Prostate gland (tissue), 2 donors: ENCODE results near the gene NTRK2. TPM values are rescaled to one million over a fixed set of nuclear protein-coding genes. Genes with fewer than 3 reads are reported as not detected.

Experiments
- DNase-seq: peaks from one replicate; pipeline ENCODE4 v3.0.0-alpha.2; 2019; ENCODE audit warnings: low spot score
- H3K27ac ChIP-seq, 2 donors: fragments of 200-600 bp; sonication (generic); 2 replicates each; pipeline ENCODE4 v1.5.1; 2017 to 2019
- H3K27me3 ChIP-seq: fragments of 200-600 bp; sonication (generic); replicated peaks from 2 replicates; pipeline ENCODE4 v1.5.1; 2019; ENCODE audit not compliant: insufficient read depth
- H3K36me3 ChIP-seq, 2 donors: fragments of 200-600 bp; sonication (generic); 1 replicate in 1 of 2; 2 replicates in 1 of 2; pipeline versions ENCODE4 v1.5.1 to v1.8.1; 2017 to 2019
- H3K4me1 ChIP-seq: fragments of 200-600 bp; sonication (generic); replicated peaks from 2 replicates; pipeline ENCODE4 v1.5.1; 2019
- H3K4me3 ChIP-seq, 2 donors: fragments of 200-600 bp; sonication (generic); 2 replicates each; pipeline ENCODE4 v1.5.1; 2017 to 2019
- H3K9me3 ChIP-seq: fragments of 200-600 bp; sonication (generic); 2 replicates; pipeline ENCODE4 v1.5.1; 2017
- CTCF ChIP-seq, 4 experiments: fragments of 200-600 bp in 2 of 4; fragments of 450-650 bp in 2 of 4; sonication (generic) in 2 of 4; IDR thresholded peaks; 1 replicate in 3 of 4; 2 replicates in 1 of 4; pipeline ENCODE4 v1.5.1; 2016 to 2019; ENCODE audit warnings: antibody characterized with exemption in 4 of 4, mild to moderate bottlenecking in 2 of 4, moderate library complexity in 2 of 4
- POLR2A ChIP-seq: fragments of 450-650 bp; IDR thresholded peaks from one replicate; pipeline ENCODE4 v1.6.1; 2016; ENCODE audit warnings: antibody characterized with exemption, mild to moderate bottlenecking
- POLR2AphosphoS5 ChIP-seq: sonication (generic); formaldehyde crosslinking; IDR thresholded peaks from one replicate; pipeline ENCODE4 v1.6.1; 2017; ENCODE audit warnings: antibody characterized with exemption
- WGBS: methylation state at CpG from one replicate; pipeline ENCODE4 v1.1.5; 2018; 5-methylcytosine and 5-hydroxymethylcytosine counted together
- intact Hi-C: fragments of 100-400 bp; cut with DNase I; formaldehyde crosslinking; loops from one replicate; pipeline ENCODE4 v1.14.2; 2022
- total RNA-seq, 2 donors: library from RNA; depleted of rRNA; stranded (reverse); fragments of >200 nt; gene quantifications; one replicate each; pipeline ENCODE4 v1.1.0, GENCODE V29; 2016

NTRK2 gene
- total RNA-seq, 2 donors from 2014 or later: 2.3 to 11.1 TPM

GRCh38 chr9:84812847-84813246 lies 143.3 kb downstream of the NTRK2 start:
- Histone ChIP-seq H3K27me3 (no peaks in the 10 kb centered on the region), H3K36me3 (no peaks in the 10 kb centered on the region), H3K4me3 (no peak overlapping the region), H3K9me3 (no peaks in the 10 kb centered on the region), H3K27ac (no peak overlapping the region), H3K4me1 (no peaks in the 10 kb centered on the region)
- WGBS: 64% methylated on average over 3 of the region's 3 CpGs
- no peak for TF ChIP-seq POLR2A
- TF ChIP-seq POLR2AphosphoS5: no peak
- no peak for TF ChIP-seq CTCF (IDR thresholded peaks at IDR 0.05)
- DNase-seq: no peak
- intact Hi-C loops: no loop called here

- Histone ChIP-seq H3K27ac (no peak overlapping the region), H3K27me3 (no peaks in the 10 kb centered on the region), H3K36me3 (no peaks in the 10 kb centered on the region), H3K4me3 (no peak overlapping the region), H3K9me3 (no peaks in the 10 kb centered on the region), H3K4me1 (no peaks in the 10 kb centered on the region)
- no peak for DNase-seq
- 83% methylated on average over 1 of the region's 1 CpG for WGBS
- no peak for TF ChIP-seq CTCF (IDR thresholded peaks at IDR 0.05)
- no peak for TF ChIP-seq POLR2A
- TF ChIP-seq POLR2AphosphoS5: no peak
- intact Hi-C loops: no loop called here
These were observed 146.0 kb downstream of the NTRK2 start for GRCh38 chr9:84815554-84815953.

GRCh38 chr9:84817038-84817437 lies 147.5 kb downstream of the NTRK2 start:
- intact Hi-C loops: no loop called here
- no peaks in the 10 kb centered on the region for H3K4me1 ChIP-seq
- H3K9me3 ChIP-seq: no peaks in the 10 kb centered on the region
- H3K27me3 ChIP-seq: no peaks in the 10 kb centered on the region
- H3K27ac ChIP-seq: no peak overlapping the region
- H3K36me3 ChIP-seq: no peaks in the 10 kb centered on the region
- no peak for DNase-seq
- no peak for TF ChIP-seq POLR2A
- TF ChIP-seq CTCF (IDR thresholded peaks at IDR 0.05): no peak
- no peak for TF ChIP-seq POLR2AphosphoS5
- WGBS: 88% methylated on average over 6 of the region's 6 CpGs
- H3K4me3 ChIP-seq: no peak overlapping the region

- H3K4me1 ChIP-seq: no peaks in the 10 kb centered on the region
- H3K27ac ChIP-seq: no peak overlapping the region
- no peaks in the 10 kb centered on the region for H3K27me3 ChIP-seq
- intact Hi-C loops: no loop called here
- H3K4me3 ChIP-seq: no peak overlapping the region
- no peaks in the 10 kb centered on the region for H3K36me3 ChIP-seq
- WGBS: 65% methylated on average over 9 of the region's 9 CpGs
- DNase-seq: no peak
- H3K9me3 ChIP-seq: no peaks in the 10 kb centered on the region
- no peak for TF ChIP-seq CTCF (IDR thresholded peaks at IDR 0.05)
- TF ChIP-seq POLR2A: no peak
- no peak for TF ChIP-seq POLR2AphosphoS5
These were observed 149.3 kb downstream of the NTRK2 start for GRCh38 chr9:84818791-84819190.

GRCh38 chr9:84819491-84819991 lies 150.0 kb downstream of the NTRK2 start:
- Histone ChIP-seq H3K27ac (no peak overlapping the region), H3K36me3 (no peaks in the 10 kb centered on the region), H3K27me3 (no peaks in the 10 kb centered on the region), H3K4me1 (no peaks in the 10 kb centered on the region), H3K4me3 (no peak overlapping the region), H3K9me3 (no peaks in the 10 kb centered on the region)
- no peak for DNase-seq
- intact Hi-C loops: no loop called here
- WGBS: 93% methylated on average over 8 of the region's 8 CpGs
- TF ChIP-seq POLR2AphosphoS5 (no peak), POLR2A (no peak), CTCF (IDR thresholded peaks at IDR 0.05) (no peak)
